H9 (cell line): Measurements from ENCODE around the gene SAMHD1. TPM values are rescaled to one million over a fixed set of nuclear protein-coding genes. Genes with fewer than 3 reads are reported as not detected.

Experiments
- DNase-seq: peaks from one replicate; pipeline ENCODE4 v3.0.0-alpha.2; 2017
- H2AFZ ChIP-seq: one replicate; pipeline ENCODE4 v1.6.1; 2013; ENCODE audit warnings: mild to moderate bottlenecking, low read length, control low read depth, moderate library complexity
- H2AK5ac ChIP-seq: 2 replicates; pipeline ENCODE4 v1.6.1; 2013; ENCODE audit warnings: low read length, control low read depth, mixed read lengths; ENCODE audit not compliant: insufficient read length
- H2BK120ac ChIP-seq: one replicate; pipeline ENCODE4 v1.6.1; 2013; ENCODE audit warnings: low read depth, mild to moderate bottlenecking, low read length, control low read depth, inconsistent platforms; ENCODE audit not compliant: poor library complexity, severe bottlenecking
- H2BK12ac ChIP-seq: 2 replicates; pipeline ENCODE4 v1.6.1; 2013; ENCODE audit warnings: low read length, control low read depth, mixed read lengths, low read depth; ENCODE audit not compliant: insufficient read length
- H2BK15ac ChIP-seq: 2 replicates; pipeline ENCODE4 v1.6.1; 2013; ENCODE audit warnings: low read depth, low read length, control low read depth
- H2BK20ac ChIP-seq: one replicate; pipeline ENCODE4 v1.6.1; 2013; ENCODE audit warnings: low read depth, mild to moderate bottlenecking, low read length, control low read depth, inconsistent platforms; ENCODE audit not compliant: poor library complexity, severe bottlenecking
- H2BK5ac ChIP-seq: 2 replicates; pipeline ENCODE4 v1.6.1; 2013; ENCODE audit warnings: low read length, control low read depth, mixed read lengths; ENCODE audit not compliant: insufficient read length
- H3K14ac ChIP-seq: 2 replicates; pipeline ENCODE4 v1.6.1; 2013; ENCODE audit warnings: low read length, control low read depth; ENCODE audit not compliant: insufficient read depth
- H3K18ac ChIP-seq: 2 replicates; pipeline ENCODE4 v1.6.1; 2013; ENCODE audit warnings: low read depth, mild to moderate bottlenecking, mixed read lengths, low read length, control low read depth; ENCODE audit not compliant: insufficient read length
- H3K23ac ChIP-seq: 2 replicates; pipeline ENCODE4 v1.6.1; 2013; ENCODE audit warnings: low read length, control low read depth, mixed read lengths, low read depth; ENCODE audit not compliant: insufficient read length
- H3K23me2 ChIP-seq: 2 replicates; pipeline ENCODE4 v1.6.1; 2013; ENCODE audit warnings: low read depth, mild to moderate bottlenecking, mixed read lengths, low read length, control low read depth; ENCODE audit not compliant: insufficient read length, poor library complexity, severe bottlenecking
- H3K27ac ChIP-seq: 2 replicates; pipeline ENCODE4 v1.5.1; 2013; ENCODE audit warnings: low read length, control low read depth, mixed read lengths, low read depth; ENCODE audit not compliant: insufficient read length
- H3K27me3 ChIP-seq: 2 replicates; pipeline ENCODE4 v1.6.1; 2013; ENCODE audit warnings: low read length, control low read depth, inconsistent platforms; ENCODE audit not compliant: insufficient read depth
- H3K4ac ChIP-seq: 2 replicates; pipeline ENCODE4 v1.6.1; 2013; ENCODE audit warnings: low read depth, mild to moderate bottlenecking, control low read depth, inconsistent platforms, low read length, moderate library complexity
- H3K4me1 ChIP-seq: 2 replicates; pipeline ENCODE4 v1.6.1; 2013; ENCODE audit warnings: low read length, control low read depth, inconsistent platforms; ENCODE audit not compliant: insufficient read depth
- H3K4me2 ChIP-seq: 2 replicates; pipeline ENCODE4 v1.6.1; 2013; ENCODE audit warnings: low read length, control low read depth, mixed read lengths; ENCODE audit not compliant: insufficient read length, insufficient read depth
- H3K56ac ChIP-seq: 2 replicates; pipeline ENCODE4 v1.6.1; 2013; ENCODE audit warnings: low read depth, mild to moderate bottlenecking, mixed read lengths, low read length, control low read depth; ENCODE audit not compliant: insufficient read length
- H3K79me1 ChIP-seq: 2 replicates; pipeline ENCODE4 v1.6.1; 2013; ENCODE audit warnings: low read depth, mild to moderate bottlenecking, moderate library complexity, low read length, control low read depth, inconsistent platforms; ENCODE audit not compliant: insufficient read depth, poor library complexity, severe bottlenecking
- H3K79me2 ChIP-seq: 2 replicates; pipeline ENCODE4 v1.6.1; 2013; ENCODE audit warnings: low read length, control low read depth, inconsistent platforms; ENCODE audit not compliant: insufficient read depth
- H3K9ac ChIP-seq: 2 replicates; pipeline ENCODE4 v1.6.1; 2013; ENCODE audit warnings: low read length, control low read depth, mixed read lengths; ENCODE audit not compliant: insufficient read length; ENCODE audit errors: extremely low read depth
- H3K9me3 ChIP-seq: one replicate; pipeline ENCODE4 v1.6.1; 2013; ENCODE audit warnings: low read depth, low read length, inconsistent platforms; ENCODE audit not compliant: control insufficient read depth
- H3T11ph ChIP-seq: one replicate; pipeline ENCODE4 v1.6.1; 2013; ENCODE audit warnings: mild to moderate bottlenecking, low read length, control low read depth, inconsistent platforms
- H4K20me1 ChIP-seq: one replicate; pipeline ENCODE4 v1.6.1; 2013; ENCODE audit not compliant: control insufficient read depth, insufficient read length, insufficient read depth
- H4K5ac ChIP-seq: 2 replicates; pipeline ENCODE4 v1.6.1; 2013; ENCODE audit warnings: low read depth, mild to moderate bottlenecking, mixed read lengths, low read length, control low read depth; ENCODE audit not compliant: insufficient read length
- H4K8ac ChIP-seq: replicated peaks from 2 replicates; pipeline ENCODE4 v1.6.1; 2013; ENCODE audit warnings: low read length, control low read depth, mixed read lengths, low read depth; ENCODE audit not compliant: insufficient read length
- H4K91ac ChIP-seq: 2 replicates; pipeline ENCODE4 v1.6.1; 2013; ENCODE audit warnings: low read depth, mild to moderate bottlenecking, moderate library complexity, mixed read lengths, low read length, control low read depth; ENCODE audit not compliant: insufficient read length
- H3K27ac Mint-ChIP-seq, 3 experiments: 2 replicates in 2 of 3; 3 replicates in 1 of 3; pipeline ENCODE4 v1.8.0; 2020 to 2021; ENCODE audit warnings: mixed read lengths in 3 of 3, mild to moderate bottlenecking in 1 of 3, moderate library complexity in 1 of 3
- H3K27me3 Mint-ChIP-seq: 2 replicates; pipeline ENCODE4 v1.8.0; 2021; ENCODE audit warnings: low read depth, mild to moderate bottlenecking, moderate library complexity, mixed read lengths
- H3K36me3 Mint-ChIP-seq, 3 experiments: 2 replicates in 2 of 3; 3 replicates in 1 of 3; pipeline ENCODE4 v1.8.0; 2020 to 2021; ENCODE audit warnings: low read depth in 3 of 3, mixed read lengths in 3 of 3; ENCODE audit not compliant: insufficient read depth in 1 of 3
- H3K4me1 Mint-ChIP-seq, 2 experiments: 2 replicates each; pipeline ENCODE4 v1.8.0; 2020; ENCODE audit warnings: mixed read lengths in 2 of 2
- H3K4me3 Mint-ChIP-seq, 2 experiments: 2 replicates in 1 of 2; 3 replicates in 1 of 2; pipeline ENCODE4 v1.8.0; 2020 to 2021; ENCODE audit warnings: mild to moderate bottlenecking in 2 of 2, mixed read lengths in 2 of 2, moderate library complexity in 1 of 2
- H3K9me3 Mint-ChIP-seq, 2 experiments: 2 replicates in 1 of 2; 3 replicates in 1 of 2; pipeline ENCODE4 v1.8.0; 2020; ENCODE audit warnings: mild to moderate bottlenecking in 2 of 2, mixed read lengths in 2 of 2, moderate library complexity in 1 of 2
- CTCF ChIP-seq: fragments of 200-600 bp; sonication (generic); conservative IDR thresholded peaks from 3 replicates; pipeline ENCODE4 v1.8.0; 2021; ENCODE audit warnings: antibody characterized with exemption, mild to moderate bottlenecking
- WGBS: extraction: QIAGEN DNeasy Blood & Tissue Kit; methylation state at CpG from one replicate; pipeline ENCODE4 v1.1.7; 2013; ENCODE audit warnings: missing lambda C conversion rate, low lambda C conversion rate, mixed read lengths; ENCODE audit not compliant: insufficient read length; ENCODE audit errors: extremely low coverage; 5-methylcytosine and 5-hydroxymethylcytosine counted together
- total RNA-seq: library from RNA; stranded (reverse); gene quantifications from 2 replicates; pipeline ENCODE4 v1.2.1, GENCODE V29; 2021

SAMHD1 gene
- total RNA-seq, 1 experiment from 2014 or later = 53.1 TPM

- WGBS = no CpG with 5 or more reads among the region's 6 CpGs
- Histone ChIP-seq H3K79me2 (no peaks in the 10 kb centered on the region; the same call in 1 of the 2 replicates), H4K5ac (no peak overlapping the region), H3K14ac (no peak overlapping the region), H3K79me1 (no peaks in the 10 kb centered on the region), H3K23ac (no peak overlapping the region), H3K4me2 (no peak overlapping the region), H2BK20ac (no peak overlapping the region), H3K56ac (no peak overlapping the region), H3K23me2 (no peaks in the 10 kb centered on the region), H3K4ac (no peak overlapping the region), H2BK15ac (no peak overlapping the region), H2AFZ (no peak overlapping the region), H3T11ph (no peak overlapping the region), H4K91ac (no peak overlapping the region), H3K9ac (no peak overlapping the region), H3K27ac (no peak overlapping the region), H2BK5ac (no peak overlapping the region), H4K8ac (no peak overlapping the region), H2BK120ac (no peak overlapping the region), H2BK12ac (no peak overlapping the region), H3K27me3 (no peaks in the 10 kb centered on the region; the same call in 1 of the 2 replicates), H4K20me1 (no peaks in the 10 kb centered on the region), H3K4me1 (no peaks in the 10 kb centered on the region), H2AK5ac (no peak overlapping the region), H3K9me3 (no peaks in the 10 kb centered on the region), H3K18ac (no peak overlapping the region)
- Mint-ChIP-seq H3K9me3 (no peaks in the 10 kb centered on the region), H3K4me1 (peaks cover under 1% of the 10 kb centered on the region in 2 experiments; a peak in 3 of 4 replicates), H3K4me3 (no peak overlapping the region), H3K27ac (no peak overlapping the region), H3K36me3 (peaks cover 8 to 71% (median 69%) of the 10 kb centered on the region in 3 experiments; a peak in 5 of 7 replicates), H3K27me3 (no peaks in the 10 kb centered on the region)
- DNase-seq = no peak
- no peak for TF ChIP-seq CTCF
These were observed 21.8 kb downstream of the SAMHD1 start for GRCh38 chr20:36929691-36930090.
